ENCODE measurements around the gene CASP8.

The CASP8 gene

GRCh38 chr2:201242571-201243277 is 17.6 kb upstream of the CASP8 start:
- DNase-seq, result peak; percentile 42 to 45

- no peak for DNase-seq
Observed at GRCh38 chr2:201244829-201245228, 15.5 kb upstream of the CASP8 start.

- DNase-seq, result peak; percentile 60 to 79
Observed at GRCh38 chr2:201246280-201246679, 14.1 kb upstream of the CASP8 start.

GRCh38 chr2:201248288-201248844 is 12.0 kb upstream of the CASP8 start:
- DNase-seq, result no peak

- no peak for DNase-seq
Observed at GRCh38 chr2:201249889-201250288, 10.4 kb upstream of the CASP8 start.

- no peak for DNase-seq
Observed at GRCh38 chr2:201250741-201251140, 9.6 kb upstream of the CASP8 start.

GRCh38 chr2:201254081-201254730 is 6.1 kb upstream of the CASP8 start:
- no peak for DNase-seq

GRCh38 chr2:201255408-201256033 is 4.8 kb upstream of the CASP8 start:
- no peak for DNase-seq

- DNase-seq, result no peak
Observed at GRCh38 chr2:201256082-201256481, 4.3 kb upstream of the CASP8 start.

GRCh38 chr2:201257381-201257955 is 2.9 kb upstream of the CASP8 start:
- peak in 1 of 2 donors; percentile 70 for DNase-seq

- DNase-seq, result peak; percentile 70 to 73
Observed at GRCh38 chr2:201257956-201258665, 2.2 kb upstream of the CASP8 start.

GRCh38 chr2:201258666-201259615 is 1.4 kb upstream of the CASP8 start:
- DNase-seq, result no peak

GRCh38 chr2:201261471-201261870 is 1.1 kb downstream of the CASP8 start:
- no peak for DNase-seq

- DNase-seq, result no peak
Observed at GRCh38 chr2:201261906-201262305, 1.6 kb downstream of the CASP8 start.

- no peak for DNase-seq
Observed at GRCh38 chr2:201262718-201263117, 2.4 kb downstream of the CASP8 start.

GRCh38 chr2:201263779-201264178 is 3.4 kb downstream of the CASP8 start:
- DNase-seq, result peak; percentile 51 to 61

- no peak for DNase-seq
Observed at GRCh38 chr2:201264472-201265173, 4.3 kb downstream of the CASP8 start.

- DNase-seq, result no peak
Observed at GRCh38 chr2:201266629-201267028, 6.3 kb downstream of the CASP8 start.

- no peak for DNase-seq
Observed at GRCh38 chr2:201267278-201268030, 7.1 kb downstream of the CASP8 start.

- no peak for DNase-seq
Observed at GRCh38 chr2:201269764-201270163, 9.4 kb downstream of the CASP8 start.

All from inflammatory macrophage treated with lipopolysaccharide for 1 hour (primary cell).